GM18870 (cell line): ENCODE data around the gene FGA.
A peak's percentile ranks its signal among the peaks of the same experiment; 100 is the strongest.

Experiments
- ATAC-seq: cut with Tn5 transposase; IDR thresholded peaks from one replicate; pipeline ENCODE4 v1.9.1; 2021; ENCODE audit warnings: moderate library complexity; ENCODE audit not compliant: unreplicated experiment

Gene FGA

GRCh38 chr4:154583230-154583629 is 7.3 kb downstream of the FGA start:
- ATAC-seq: no peak

GRCh38 chr4:154582723-154583122 is 7.8 kb downstream of the FGA start:
- no peak for ATAC-seq

- no peak for ATAC-seq
Observed at GRCh38 chr4:154579927-154580326, 10.6 kb downstream of the FGA start.

- no peak for ATAC-seq
Observed at GRCh38 chr4:154578919-154579318, 11.6 kb downstream of the FGA start.

- no peak for ATAC-seq
Observed at GRCh38 chr4:154577324-154577723, 13.2 kb downstream of the FGA start.

GRCh38 chr4:154574311-154574710 is 16.2 kb downstream of the FGA start:
- ATAC-seq: no peak

GRCh38 chr4:154573190-154573870 is 17.2 kb downstream of the FGA start:
- ATAC-seq: no peak

- no peak for ATAC-seq
Observed at GRCh38 chr4:154569584-154569983, 21.0 kb downstream of the FGA start.

GRCh38 chr4:154569028-154569427 is 21.5 kb downstream of the FGA start:
- ATAC-seq: no peak

- no peak for ATAC-seq
Observed at GRCh38 chr4:154566639-154567204, 23.8 kb downstream of the FGA start.

- no peak for ATAC-seq
Observed at GRCh38 chr4:154565704-154566103, 24.8 kb downstream of the FGA start.

GRCh38 chr4:154564311-154564710 is 26.2 kb downstream of the FGA start:
- no peak for ATAC-seq

GRCh38 chr4:154562697-154563254 is 27.8 kb downstream of the FGA start, which contains the start of gene FGB:
FGB (plus strand) TSS chr4:154563011; CDS start chr4:154563019, 8 bp downstream.
- no peak for ATAC-seq

- no peak for ATAC-seq
Observed at GRCh38 chr4:154560824-154561231, 29.7 kb downstream of the FGA start.

GRCh38 chr4:154560419-154560801 is 30.1 kb downstream of the FGA start:
- ATAC-seq: no peak

GRCh38 chr4:154559494-154560418 is 30.8 kb downstream of the FGA start:
- ATAC-seq: peak; percentile 81

- peak; percentile 13 for ATAC-seq
Observed at GRCh38 chr4:154559141-154559493, 31.4 kb downstream of the FGA start.

- peak; percentile 52 for ATAC-seq
Observed at GRCh38 chr4:154551872-154552686, 38.5 kb downstream of the FGA start.

- ATAC-seq: peak; percentile 98
Observed at GRCh38 chr4:154549894-154550790, 40.4 kb downstream of the FGA start, which contains the start of gene PLRG1. PLRG1 (minus strand) TSS chr4:154550400; CDS start chr4:154550308, 92 bp downstream.
